HG03457 (cell line): ENCODE measurements around the gene RELN.
"Not testable (repeated sequence)": the region's sequence is repeated elsewhere in the genome, so short reads cannot be mapped to it uniquely, and the experiment has no call there.

Experiments used
- ATAC-seq: cut with Tn5 transposase; IDR thresholded peaks from one replicate; pipeline ENCODE4 v1.9.1; 2021; ENCODE audit warnings: moderate number of reproducible peaks; ENCODE audit not compliant: unreplicated experiment

The RELN gene

GRCh38 chr7:103944230-103944900 is 45.1 kb downstream of the RELN start:
- no peak for ATAC-seq

GRCh38 chr7:103941976-103942375 is 47.5 kb downstream of the RELN start:
- ATAC-seq = no peak

- ATAC-seq = no peak
These were observed 48.8 kb downstream of the RELN start for GRCh38 chr7:103940382-103941268.

GRCh38 chr7:103937680-103938079 is 51.8 kb downstream of the RELN start:
- no peak for ATAC-seq

GRCh38 chr7:103936558-103936957 is 52.9 kb downstream of the RELN start:
- no peak for ATAC-seq

- ATAC-seq = no peak
These were observed 55.0 kb downstream of the RELN start for GRCh38 chr7:103934508-103934907.

- ATAC-seq = no peak
These were observed 57.1 kb downstream of the RELN start for GRCh38 chr7:103932389-103932788.

- ATAC-seq = no peak
These were observed 59.6 kb downstream of the RELN start for GRCh38 chr7:103929901-103930311.

GRCh38 chr7:103928581-103928980 is 60.9 kb downstream of the RELN start:
- ATAC-seq = no peak

- ATAC-seq = no peak
These were observed 65.3 kb downstream of the RELN start for GRCh38 chr7:103924184-103924583.

GRCh38 chr7:103922407-103922806 is 67.1 kb downstream of the RELN start:
- no peak for ATAC-seq

GRCh38 chr7:103921692-103922091 is 67.8 kb downstream of the RELN start:
- ATAC-seq = no peak

GRCh38 chr7:103919272-103919868 is 70.1 kb downstream of the RELN start:
- ATAC-seq = no peak

- no peak for ATAC-seq
These were observed 70.7 kb downstream of the RELN start for GRCh38 chr7:103918631-103919271.

GRCh38 chr7:103915680-103916357 is 73.6 kb downstream of the RELN start:
- no peak for ATAC-seq

GRCh38 chr7:103914147-103914899 is 75.1 kb downstream of the RELN start:
- ATAC-seq = no peak

GRCh38 chr7:103912891-103913605 is 76.4 kb downstream of the RELN start:
- ATAC-seq = no peak

- not testable (repeated sequence) for ATAC-seq
These were observed 78.4 kb downstream of the RELN start for GRCh38 chr7:103911015-103911414.

GRCh38 chr7:103905997-103906396 is 83.5 kb downstream of the RELN start:
- ATAC-seq = no peak
